ENCODE measurements around the gene KCNJ12.
A peak's percentile ranks its signal among the peaks of the same experiment; 100 is the strongest.
"Not testable (repeated sequence)": the region's sequence is repeated elsewhere in the genome, so short reads cannot be mapped to it uniquely, and the experiment has no call there.

Gene KCNJ12

GRCh38 chr17:21389394-21389793 is 13.2 kb downstream of the KCNJ12 start:
- no peak for DNase-seq

- DNase-seq = no peak
Observed at GRCh38 chr17:21390294-21390693, 14.1 kb downstream of the KCNJ12 start.

- no peak for DNase-seq
Observed at GRCh38 chr17:21392266-21392665, 16.1 kb downstream of the KCNJ12 start.

GRCh38 chr17:21394265-21394664 is 18.1 kb downstream of the KCNJ12 start:
- DNase-seq = no peak

- DNase-seq = no peak
Observed at GRCh38 chr17:21395764-21396163, 19.6 kb downstream of the KCNJ12 start.

GRCh38 chr17:21396237-21396636 is 20.1 kb downstream of the KCNJ12 start:
- no peak for DNase-seq

GRCh38 chr17:21397341-21398190 is 21.4 kb downstream of the KCNJ12 start:
- no peak for DNase-seq

GRCh38 chr17:21399474-21400186 is 23.5 kb downstream of the KCNJ12 start:
- no peak for DNase-seq

- DNase-seq = not testable (repeated sequence)
Observed at GRCh38 chr17:21400187-21400569, 24.0 kb downstream of the KCNJ12 start.

- no peak for DNase-seq
Observed at GRCh38 chr17:21400816-21401593, 24.8 kb downstream of the KCNJ12 start.

- peak; percentile 5 for DNase-seq
Observed at GRCh38 chr17:21402166-21402571, 26.0 kb downstream of the KCNJ12 start.

- not testable (repeated sequence) for DNase-seq
Observed at GRCh38 chr17:21402926-21403325, 26.8 kb downstream of the KCNJ12 start.

GRCh38 chr17:21404106-21404505 is 27.9 kb downstream of the KCNJ12 start:
- DNase-seq = not testable (repeated sequence)

GRCh38 chr17:21404539-21404938 is 28.4 kb downstream of the KCNJ12 start:
- not testable (repeated sequence) for DNase-seq

- peak; percentile 27 for DNase-seq
Observed at GRCh38 chr17:21404956-21405731, 29.0 kb downstream of the KCNJ12 start.

- not testable (repeated sequence) for DNase-seq
Observed at GRCh38 chr17:21405904-21406400, 29.8 kb downstream of the KCNJ12 start.

- DNase-seq = not testable (repeated sequence)
Observed at GRCh38 chr17:21406616-21407404, 30.7 kb downstream of the KCNJ12 start.

- not testable (repeated sequence) for DNase-seq
Observed at GRCh38 chr17:21407752-21408151, 31.6 kb downstream of the KCNJ12 start.

- not testable (repeated sequence) for DNase-seq
Observed at GRCh38 chr17:21408224-21408623, 32.1 kb downstream of the KCNJ12 start.

- not testable (repeated sequence) for DNase-seq
Observed at GRCh38 chr17:21408766-21409300, 32.7 kb downstream of the KCNJ12 start.

GRCh38 chr17:21409388-21409787 is 33.2 kb downstream of the KCNJ12 start:
- not testable (repeated sequence) for DNase-seq

Measured in inflammatory macrophage treated with lipopolysaccharide for 4 hours (primary cell).